Fibroblast of mammary gland (primary cell): ENCODE results near the gene EML1.
A peak's percentile ranks its signal among the peaks of the same experiment; 100 is the strongest.

Source experiments
- DNase-seq: peaks from one replicate; pipeline ENCODE4 v3.0.0-alpha.2; 2010; ENCODE audit warnings: low read depth
- H3K4me3 ChIP-seq: 2 replicates; pipeline ENCODE4 v1.5.1; 2011; ENCODE audit warnings: low read depth, mild to moderate bottlenecking, low read length, moderate library complexity; ENCODE audit not compliant: control insufficient read depth
- TF ChIP-seq, protein P1 (sequence below): conservative IDR thresholded peaks from 2 replicates; pipeline ENCODE4 v1.5.1; 2011; ENCODE audit warnings: low read depth, low read length, inconsistent platforms; ENCODE audit not compliant: control insufficient read depth, insufficient read depth

The EML1 gene

GRCh38 chr14:99976681-99977080 lies 183.5 kb downstream of the EML1 start:
- TF ChIP-seq, protein P1, sequence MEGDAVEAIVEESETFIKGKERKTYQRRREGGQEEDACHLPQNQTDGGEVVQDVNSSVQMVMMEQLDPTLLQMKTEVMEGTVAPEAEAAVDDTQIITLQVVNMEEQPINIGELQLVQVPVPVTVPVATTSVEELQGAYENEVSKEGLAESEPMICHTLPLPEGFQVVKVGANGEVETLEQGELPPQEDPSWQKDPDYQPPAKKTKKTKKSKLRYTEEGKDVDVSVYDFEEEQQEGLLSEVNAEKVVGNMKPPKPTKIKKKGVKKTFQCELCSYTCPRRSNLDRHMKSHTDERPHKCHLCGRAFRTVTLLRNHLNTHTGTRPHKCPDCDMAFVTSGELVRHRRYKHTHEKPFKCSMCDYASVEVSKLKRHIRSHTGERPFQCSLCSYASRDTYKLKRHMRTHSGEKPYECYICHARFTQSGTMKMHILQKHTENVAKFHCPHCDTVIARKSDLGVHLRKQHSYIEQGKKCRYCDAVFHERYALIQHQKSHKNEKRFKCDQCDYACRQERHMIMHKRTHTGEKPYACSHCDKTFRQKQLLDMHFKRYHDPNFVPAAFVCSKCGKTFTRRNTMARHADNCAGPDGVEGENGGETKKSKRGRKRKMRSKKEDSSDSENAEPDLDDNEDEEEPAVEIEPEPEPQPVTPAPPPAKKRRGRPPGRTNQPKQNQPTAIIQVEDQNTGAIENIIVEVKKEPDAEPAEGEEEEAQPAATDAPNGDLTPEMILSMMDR: no peak
- no peak for DNase-seq
- no peak overlapping the region for H3K4me3 ChIP-seq

DNA sequence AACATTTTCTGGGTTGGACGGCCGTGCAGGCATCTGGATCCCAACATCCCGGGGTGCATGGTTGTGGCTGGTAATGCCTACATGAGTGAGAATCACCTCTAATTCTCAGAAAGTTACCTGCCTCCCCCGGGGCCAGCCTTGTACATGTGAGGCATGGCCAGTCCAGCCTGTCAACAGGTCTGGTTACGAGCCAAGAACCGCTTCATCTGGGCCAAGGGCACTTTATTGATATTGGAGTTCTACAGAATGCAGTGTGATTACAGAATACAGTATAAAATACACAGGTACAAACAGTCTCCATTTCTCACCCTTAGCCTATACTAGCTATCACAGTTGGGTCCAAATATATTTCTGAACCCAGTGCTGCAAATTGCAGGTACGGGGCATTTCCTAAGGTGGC lies 187.1 kb downstream of the EML1 start:
- H3K4me3 ChIP-seq: no peak overlapping the region
- TF ChIP-seq, protein P1: no peak
- no peak for DNase-seq

GRCh38 chr14:99981806-99982205 lies 188.6 kb downstream of the EML1 start:
- H3K4me3 ChIP-seq: no peak overlapping the region
- TF ChIP-seq, protein P1: no peak
- no peak for DNase-seq

GRCh38 chr14:99982537-99983250 lies 189.5 kb downstream of the EML1 start:
- no peak overlapping the region for H3K4me3 ChIP-seq
- TF ChIP-seq, protein P1: peak; percentile 95
- peak; percentile 75 for DNase-seq

DNA sequence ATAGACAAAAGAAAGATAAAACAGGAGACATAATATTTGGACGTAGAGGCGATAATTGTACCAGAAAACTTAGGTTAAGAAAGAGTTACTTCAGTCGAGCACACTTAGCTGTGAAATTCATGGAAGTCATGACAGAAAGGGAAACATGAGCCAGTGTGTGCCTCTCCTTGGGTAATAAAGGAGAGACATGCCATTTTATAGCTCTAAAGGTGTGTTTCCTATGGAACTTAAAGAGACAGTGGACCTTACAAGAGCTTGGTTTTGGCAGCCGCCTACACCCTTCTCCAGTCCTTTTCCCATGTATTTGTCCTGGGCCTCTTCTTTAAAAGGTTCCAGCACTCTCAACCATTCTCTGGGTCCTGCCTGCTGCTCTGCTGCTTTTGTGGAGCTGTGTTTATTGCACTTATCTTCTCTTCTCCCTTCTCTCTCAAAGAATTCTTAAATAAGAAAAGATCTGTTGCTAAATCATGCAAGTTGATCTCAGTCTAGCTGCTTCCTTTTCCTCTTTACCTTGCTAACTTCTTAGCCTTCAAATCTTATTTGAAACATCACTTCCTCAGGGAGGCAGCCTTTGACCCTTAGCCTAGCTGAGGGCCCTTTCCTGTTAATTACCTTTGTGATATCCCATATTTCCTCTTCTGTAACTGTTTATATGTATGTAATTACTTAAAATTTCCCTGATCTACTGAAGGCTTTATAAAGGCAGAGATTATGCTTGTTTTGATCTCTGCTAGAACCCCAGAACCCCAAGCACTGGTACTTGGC lies 190.2 kb downstream of the EML1 start:
- no peak for DNase-seq
- TF ChIP-seq, protein P1: no peak
- H3K4me3 ChIP-seq: no peak overlapping the region

DNA sequence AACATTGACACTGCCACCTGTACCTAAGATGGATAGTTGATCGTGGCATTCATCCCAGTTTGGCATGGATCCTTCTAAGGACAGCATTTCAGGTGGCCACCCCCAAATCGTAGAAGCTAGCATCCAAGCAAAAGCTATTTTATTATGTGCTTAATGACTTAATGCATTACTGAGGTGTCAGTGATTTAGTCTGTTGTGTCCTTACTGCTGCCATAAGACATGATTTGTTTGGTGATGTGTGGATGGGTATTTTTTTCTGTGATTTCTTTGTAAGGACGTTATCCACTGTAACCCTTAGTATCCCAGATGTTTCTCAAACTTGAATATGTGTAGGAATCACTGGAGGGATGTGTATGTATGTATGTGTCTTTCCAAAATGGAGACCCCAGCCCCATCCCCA lies 190.8 kb downstream of the EML1 start:
- TF ChIP-seq, protein P1: no peak
- no peak for DNase-seq
- H3K4me3 ChIP-seq: no peak overlapping the region

- TF ChIP-seq, protein P1: no peak
- no peak overlapping the region for H3K4me3 ChIP-seq
- DNase-seq: peak; percentile 87
These were observed 193.2 kb downstream of the EML1 start for GRCh38 chr14:99986396-99986795.
